GM21390 (cell line): ENCODE data around the gene ASPDH.

Experiments used
- ATAC-seq: cut with Tn5 transposase; IDR thresholded peaks from one replicate; pipeline ENCODE4 v1.9.1; 2021; ENCODE audit not compliant: unreplicated experiment

Gene ASPDH

GRCh38 chr19:50513746-50514345 is at the start of gene ASPDH:
Gene ASPDH (minus strand): TSS chr19:50513913. CDS start chr19:50513823, 90 bp downstream.
- ATAC-seq: no peak

DNA sequence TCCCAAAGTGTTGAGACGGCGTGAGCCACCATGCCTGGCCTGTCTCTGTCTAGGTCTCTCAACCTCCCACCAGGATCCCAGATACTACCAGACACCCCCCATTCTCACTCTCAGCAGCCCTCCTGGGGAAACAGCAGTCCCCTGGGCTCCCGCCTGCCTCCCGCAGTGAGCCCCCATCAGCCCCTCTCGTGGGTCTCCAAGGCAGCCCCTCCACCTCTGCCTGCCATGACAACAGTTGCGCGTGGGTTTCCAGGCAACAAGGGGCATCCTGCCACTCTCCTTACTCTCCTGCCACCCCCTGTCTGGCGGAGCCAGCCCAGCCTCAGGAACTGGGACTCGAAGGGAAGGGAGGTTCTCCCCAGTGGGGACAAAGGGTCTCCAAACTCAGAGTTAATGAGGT is 49.3 kb upstream of the ASPDH start:
- no peak for ATAC-seq

DNA sequence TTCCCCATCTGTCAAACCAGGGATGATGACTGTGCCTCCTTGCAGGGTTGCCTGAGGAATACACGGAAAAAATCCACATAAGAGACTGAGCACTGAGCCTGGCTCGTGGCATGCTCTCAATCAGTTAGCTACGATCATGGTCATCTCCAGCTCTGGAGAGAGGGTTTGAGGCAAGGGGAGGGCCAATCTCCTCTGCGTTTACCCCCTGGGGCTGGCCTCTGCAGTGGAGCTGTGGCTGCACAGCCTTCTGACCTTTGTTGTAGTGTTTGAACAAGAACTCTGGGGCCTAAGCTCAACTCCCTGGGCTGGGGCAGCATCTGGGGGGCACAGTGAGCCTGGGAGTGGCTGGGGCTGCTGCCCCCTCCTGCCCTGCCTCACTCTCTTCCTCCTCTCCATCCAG is 48.6 kb upstream of the ASPDH start:
- no peak for ATAC-seq

DNA sequence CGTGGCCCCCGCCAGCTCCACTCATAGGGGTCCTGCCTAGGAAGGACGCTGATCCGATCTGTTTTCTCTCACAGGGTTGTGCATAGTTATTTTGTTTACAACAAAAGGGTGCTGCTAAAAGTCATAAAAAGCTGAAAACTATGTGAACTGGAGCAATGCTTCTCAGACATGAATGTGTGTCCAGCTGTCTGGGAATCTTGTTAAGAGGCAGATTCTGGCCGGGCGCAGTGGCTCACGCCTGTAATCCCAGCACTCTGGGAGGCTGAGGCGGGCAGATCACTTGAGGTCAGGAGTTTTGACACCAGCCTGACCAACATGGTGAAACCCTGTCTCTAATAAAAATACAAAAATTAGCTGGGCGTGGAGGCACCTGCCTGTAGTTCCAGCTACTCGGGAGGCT is 45.9 kb upstream of the ASPDH start:
- no peak for ATAC-seq

- ATAC-seq: no peak
These were observed 44.7 kb upstream of the ASPDH start for GRCh38 chr19:50558449-50558848.

GRCh38 chr19:50558039-50558438 is 44.3 kb upstream of the ASPDH start:
- ATAC-seq: no peak

GRCh38 chr19:50557009-50557613 is 43.4 kb upstream of the ASPDH start:
- no peak for ATAC-seq

GRCh38 chr19:50556282-50557008 is 42.7 kb upstream of the ASPDH start:
- ATAC-seq: no peak

DNA sequence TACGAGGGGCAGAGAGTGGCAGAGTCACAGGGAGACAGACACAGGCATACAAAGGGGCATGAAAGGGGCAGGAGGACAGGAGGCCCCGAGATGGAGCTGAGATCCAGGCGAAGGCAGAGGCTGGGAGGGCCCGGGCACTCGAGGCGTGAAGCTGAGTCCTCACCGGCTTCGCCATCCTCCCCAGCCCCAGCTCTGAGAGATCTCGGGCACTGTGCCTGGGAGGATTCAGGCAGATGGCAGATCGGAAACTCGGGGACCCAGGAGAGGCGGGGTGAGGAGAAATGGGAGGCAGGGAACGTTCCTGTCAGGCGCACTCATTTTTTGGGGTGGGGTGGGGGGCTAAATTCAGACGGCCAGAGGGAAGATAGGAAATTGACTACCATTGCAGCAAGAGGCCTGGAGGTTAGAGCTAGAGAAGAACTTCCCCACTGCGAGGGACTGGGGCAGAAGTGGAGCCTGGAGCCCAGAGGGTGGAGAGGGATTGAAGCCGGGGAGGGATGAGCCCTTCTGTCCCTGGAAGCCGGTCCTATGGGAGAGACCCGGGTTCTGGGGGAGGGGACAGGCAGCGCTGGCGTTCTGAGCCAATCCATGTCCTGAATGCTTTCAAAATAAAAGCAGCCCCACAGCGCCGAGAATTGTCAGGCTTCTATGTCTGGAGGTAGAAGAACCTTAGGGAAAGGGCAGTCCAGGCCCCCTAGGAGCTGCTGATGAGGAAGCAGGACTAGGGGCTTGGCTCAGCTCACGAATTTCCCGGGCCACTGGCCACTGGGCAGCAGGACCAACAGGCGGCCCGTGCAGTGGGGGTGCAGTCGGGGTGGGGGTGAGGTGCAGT is 42.0 kb upstream of the ASPDH start:
- ATAC-seq: no peak

DNA sequence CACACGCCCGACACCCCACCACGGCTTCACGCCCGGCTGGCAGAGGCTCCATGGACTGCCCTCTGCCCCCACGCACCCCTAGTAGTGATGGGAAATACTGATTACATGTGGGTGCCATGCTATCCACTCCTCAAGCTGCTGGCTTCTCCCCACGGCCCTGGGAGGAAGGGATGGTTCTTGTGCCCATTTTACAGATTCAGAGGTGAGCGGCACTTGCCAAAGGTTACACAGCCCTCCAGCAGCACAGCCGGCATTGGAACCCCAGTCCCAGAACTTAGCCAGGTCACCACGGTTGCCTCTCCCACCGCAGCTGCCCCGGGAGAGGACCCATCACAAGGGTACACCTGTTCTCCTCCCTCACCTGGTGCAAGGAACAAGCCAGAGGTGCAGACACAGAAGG is 41.3 kb upstream of the ASPDH start:
- no peak for ATAC-seq

GRCh38 chr19:50554212-50554611 is 40.5 kb upstream of the ASPDH start:
- no peak for ATAC-seq

DNA sequence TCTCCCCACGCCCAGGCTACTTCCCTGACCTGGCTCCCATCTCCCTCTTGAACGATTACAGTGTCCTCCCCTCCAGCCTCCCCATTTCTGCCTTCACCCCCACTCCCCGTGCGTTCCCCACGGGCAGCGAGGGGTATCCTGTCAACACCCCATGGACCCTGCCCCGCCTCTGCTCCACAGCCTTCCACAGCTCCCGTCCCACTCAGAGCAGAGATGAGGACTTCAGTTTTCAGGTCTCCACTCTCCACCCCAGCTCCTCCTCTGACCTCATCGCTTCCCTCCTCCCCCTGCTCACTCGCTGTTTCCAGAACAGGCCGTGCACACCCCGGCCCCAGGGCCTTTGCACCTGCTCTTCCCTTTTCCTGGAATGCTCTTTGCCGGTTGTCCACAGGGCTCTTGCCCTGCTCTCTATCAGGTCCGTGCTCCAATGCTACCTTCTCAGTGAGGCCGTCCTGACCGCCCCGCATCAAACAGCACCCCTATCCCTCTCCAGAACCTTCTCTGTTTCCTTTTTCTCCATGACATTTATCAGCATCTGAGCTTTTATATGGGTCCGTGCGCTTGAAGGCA is 39.5 kb upstream of the ASPDH start:
- no peak for ATAC-seq

GRCh38 chr19:50552540-50552939 is 38.8 kb upstream of the ASPDH start:
- no peak for ATAC-seq

DNA sequence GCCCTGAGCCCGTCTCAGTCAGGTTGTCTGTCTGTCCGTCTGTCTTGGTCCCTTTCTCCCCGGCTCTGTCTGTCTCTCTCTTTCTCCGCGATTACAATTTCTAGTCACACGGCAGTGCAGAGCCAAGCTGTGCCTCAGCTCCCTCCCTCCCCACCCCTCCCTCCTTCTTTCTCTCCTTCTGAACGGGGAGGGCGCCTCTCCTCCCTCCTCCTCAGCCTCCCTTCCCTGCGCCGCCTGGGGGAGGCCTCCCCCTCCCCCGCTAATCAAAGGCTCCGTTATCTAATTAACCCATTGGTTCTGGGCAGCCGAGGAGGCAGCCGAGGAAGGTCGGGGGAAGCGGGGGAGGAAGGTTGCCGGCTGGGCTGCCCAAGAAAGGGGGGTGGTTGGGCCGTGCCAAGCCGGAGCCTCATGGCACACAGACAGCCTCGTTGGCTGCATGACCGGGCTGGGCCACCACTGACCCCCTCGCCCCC is 38.0 kb upstream of the ASPDH start:
- ATAC-seq: no peak

GRCh38 chr19:50551034-50551714 is 37.5 kb upstream of the ASPDH start:
- no peak for ATAC-seq

- ATAC-seq: no peak
These were observed 36.9 kb upstream of the ASPDH start for GRCh38 chr19:50550594-50550966.

DNA sequence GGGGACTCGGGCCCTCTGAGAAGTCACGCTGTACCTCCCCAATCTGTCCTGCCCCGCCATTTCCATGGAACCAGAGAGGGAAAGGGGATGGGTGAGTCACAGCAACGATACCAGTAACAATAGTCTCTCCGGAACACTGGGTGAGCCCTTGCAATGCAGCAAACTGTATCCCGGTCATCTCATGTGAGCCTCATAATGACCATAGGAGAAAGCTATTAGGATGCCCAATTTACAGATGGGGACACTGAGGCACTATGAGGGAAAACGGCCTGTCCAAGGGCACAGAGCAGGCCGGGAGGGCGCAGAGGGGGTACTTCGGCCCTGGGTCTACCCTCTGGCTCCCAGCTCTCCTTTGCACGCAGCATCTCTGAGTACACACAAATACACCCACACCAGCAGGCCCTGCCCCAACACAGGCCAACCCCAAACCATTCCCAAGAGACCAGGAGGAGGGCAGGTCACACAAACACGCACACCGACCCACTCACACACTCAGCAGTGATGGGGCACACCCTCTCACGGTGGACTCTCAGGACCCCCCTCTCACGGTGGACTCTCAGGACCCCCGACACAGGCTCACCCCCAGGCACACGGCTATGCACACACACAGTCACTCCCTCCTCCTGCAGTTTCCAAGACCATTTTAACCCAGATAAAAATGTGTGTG is 36.3 kb upstream of the ASPDH start:
- ATAC-seq: no peak

- ATAC-seq: no peak
These were observed 35.6 kb upstream of the ASPDH start for GRCh38 chr19:50549059-50549926.
